Colonic mucosa (tissue), 4 donors: ENCODE measurements around the gene IQCN. TPM values are rescaled to one million over a fixed set of nuclear protein-coding genes. Genes with fewer than 3 reads are reported as not detected.

Experiments used
- DNase-seq: peaks from one replicate; pipeline ENCODE4 v3.0.0-alpha.2; 2020
- H3K27ac ChIP-seq: fragments of 200-600 bp; one replicate; pipeline ENCODE4 v1.8.0; 2021
- H3K27me3 ChIP-seq: fragments of 200-600 bp; one replicate; pipeline ENCODE4 v1.8.0; 2021
- H3K36me3 ChIP-seq: fragments of 200-600 bp; one replicate; pipeline ENCODE4 v1.8.0; 2021
- H3K4me1 ChIP-seq: fragments of 200-600 bp; one replicate; pipeline ENCODE4 v1.8.0; 2021; ENCODE audit warnings: mild to moderate bottlenecking
- H3K4me3 ChIP-seq: fragments of 200-600 bp; one replicate; pipeline ENCODE4 v1.8.0; 2021
- H3K9ac ChIP-seq, 2 donors: one replicate each; pipeline ENCODE4 v1.7.0; 2013; ENCODE audit warnings: control low read depth in 2 of 2, low read depth in 2 of 2, low read length in 2 of 2
- H3K9me3 ChIP-seq: fragments of 200-600 bp; one replicate; pipeline ENCODE4 v1.8.0; 2021
- CTCF ChIP-seq: fragments of 200-600 bp; IDR thresholded peaks from one replicate; pipeline ENCODE4 v1.8.0; 2022; ENCODE audit warnings: antibody characterized with exemption, mild to moderate bottlenecking
- intact Hi-C: fragments of 100-400 bp; cut with DNase I; formaldehyde crosslinking; loops from one replicate; pipeline ENCODE4 v1.14.1; 2022
- total RNA-seq, 2 donors: library from RNA; stranded (reverse); fragmentation: NEBNext Ultra II Directional in 1 of 2; extraction: Animal tissue kit (Norgen Biotek cat#: 25700) in 1 of 2; gene quantifications; one replicate each; pipeline ENCODE4 v1.2.1, GENCODE V29; 2021
- donor health status: healthy.
- donor health status: DM: no; HTN: no; CAD: no.
- donor health status: DM: no; HTN: no; CAD: no.

The IQCN gene
- total RNA-seq, 2 donors from 2014 or later = 1.7 to 3.0 TPM

GRCh38 chr19:18234194-18234593 lies 40.1 kb downstream of the IQCN start:
- Histone ChIP-seq H3K9ac (no peak overlapping the region), H3K4me3 (no peak overlapping the region), H3K36me3 (no peaks in the 10 kb centered on the region), H3K27me3 (peaks cover 9% of the 10 kb centered on the region), H3K27ac (no peak overlapping the region), H3K9me3 (no peaks in the 10 kb centered on the region), H3K4me1 (no peaks in the 10 kb centered on the region)
- TF ChIP-seq CTCF = no peak
- intact Hi-C loops = no loop called here
- DNase-seq = no peak

GRCh38 chr19:18233224-18233825 lies 40.9 kb downstream of the IQCN start:
- Histone ChIP-seq H3K9me3 (no peaks in the 10 kb centered on the region), H3K36me3 (no peaks in the 10 kb centered on the region), H3K9ac (no peak overlapping the region), H3K4me1 (no peaks in the 10 kb centered on the region), H3K4me3 (no peak overlapping the region), H3K27ac (no peak overlapping the region), H3K27me3 (peaks cover 9% of the 10 kb centered on the region)
- intact Hi-C loops = no loop called here
- peak; percentile 52 for DNase-seq
- TF ChIP-seq CTCF = no peak

- H3K9ac ChIP-seq = no peak overlapping the region
- H3K4me3 ChIP-seq = no peak overlapping the region
- TF ChIP-seq CTCF = no peak
- no peak overlapping the region for H3K27ac ChIP-seq
- no peak for DNase-seq
- no peaks in the 10 kb centered on the region for H3K36me3 ChIP-seq
- H3K9me3 ChIP-seq = no peaks in the 10 kb centered on the region
- H3K4me1 ChIP-seq = no peaks in the 10 kb centered on the region
- peaks cover 9% of the 10 kb centered on the region for H3K27me3 ChIP-seq
- intact Hi-C loops = no loop called here
Measured at GRCh38 chr19:18232540-18233223, 41.6 kb downstream of the IQCN start.

- no peak for DNase-seq
- Histone ChIP-seq H3K4me1 (no peaks in the 10 kb centered on the region), H3K27ac (no peak overlapping the region), H3K9me3 (no peaks in the 10 kb centered on the region), H3K4me3 (no peak overlapping the region), H3K9ac (no peak overlapping the region), H3K36me3 (no peaks in the 10 kb centered on the region), H3K27me3 (peaks cover 9% of the 10 kb centered on the region)
- no peak for TF ChIP-seq CTCF
- intact Hi-C loops = no loop called here
Measured at GRCh38 chr19:18231775-18232174, 42.5 kb downstream of the IQCN start.

GRCh38 chr19:18230941-18231734 lies 43.1 kb downstream of the IQCN start:
- Histone ChIP-seq H3K4me1 (peaks cover under 1% of the 10 kb centered on the region), H3K27ac (no peak overlapping the region), H3K36me3 (no peaks in the 10 kb centered on the region), H3K27me3 (peaks cover 12% of the 10 kb centered on the region), H3K9me3 (no peaks in the 10 kb centered on the region), H3K9ac (no peak overlapping the region), H3K4me3 (no peak overlapping the region)
- intact Hi-C loops = no loop called here
- no peak for TF ChIP-seq CTCF
- no peak for DNase-seq
